ENCODE results near the gene ZDHHC3. TPM values are rescaled to one million over a fixed set of nuclear protein-coding genes. Genes with fewer than 3 reads are reported as not detected.

ZDHHC3 gene
- 38.5 TPM for polyA plus RNA-seq (2013, experiment 1 of 2)
- 39.8 TPM for polyA plus RNA-seq (2013, experiment 2 of 2)

GRCh38 chr3:44976002-44976815, at the start of gene ZDHHC3, which contains the start of gene EXOSC7:
ZDHHC3 (minus strand) TSS chr3:44976174; CDS start chr3:44959436, 16,738 bp downstream.
EXOSC7 (plus strand) TSS chr3:44976244; CDS start chr3:44976278, 34 bp downstream.
- no peaks in the 10 kb centered on the region for H3K27me3 ChIP-seq (ENCODE audit: control insufficient read depth in 1 of 2, insufficient read depth in 1 of 2, low read length in 2 of 2)
- H3K9me3 ChIP-seq (ENCODE audit: control insufficient read depth, low read length): no peaks in the 10 kb centered on the region
- DNase-seq: peak; percentile 88
- peak within 1 kb of the TSS; percentile 77 for H2BK120ac ChIP-seq (ENCODE audit: low read depth, low read length)
- H4K91ac ChIP-seq (ENCODE audit: low read length): peak within 1 kb of the TSS; percentile 93
- WGBS: under 1% methylated on average over 79 of the region's 82 CpGs
- peak within 1 kb of the TSS in 1 of 2 experiments; percentile 12 for H3K14ac ChIP-seq (ENCODE audit: low read length in 2 of 2)
- H3K4me2 ChIP-seq (ENCODE audit: low read length, poor library complexity, severe bottlenecking): peak within 1 kb of the TSS; percentile 93
- H3K36me3 ChIP-seq (ENCODE audit: control insufficient read depth in 1 of 2, insufficient read depth in 2 of 2, low read depth in 1 of 2, low read length in 2 of 2): peaks cover 0 to 3% of the 10 kb centered on the region in 2 experiments
- H3K4me3 ChIP-seq (ENCODE audit: insufficient read depth in 1 of 2, low read depth in 1 of 2, low read length in 2 of 2): peak within 1 kb of the TSS; percentile 94 to 100
- peak within 1 kb of the TSS; percentile 63 for H3K27ac ChIP-seq (ENCODE audit: low read length, poor library complexity, severe bottlenecking)
- peaks cover 6% of the 10 kb centered on the region for H3K4me1 ChIP-seq (ENCODE audit: control insufficient read depth, insufficient read depth, low read depth, low read length)
- H2BK12ac ChIP-seq (ENCODE audit: low read length in 2 of 2): peak within 1 kb of the TSS in 1 of 2 experiments; percentile 39
- H4K8ac ChIP-seq (ENCODE audit: low read length): peak within 1 kb of the TSS; percentile 85
- H3K23ac ChIP-seq (ENCODE audit: low read length in 2 of 2): peak within 1 kb of the TSS in 1 of 2 experiments; percentile 14
- no peak within 1 kb of the TSS for H2AK5ac ChIP-seq (ENCODE audit: low read length, severe bottlenecking)
- peak within 1 kb of the TSS; percentile 99 for H3K9ac ChIP-seq (ENCODE audit: low read length)
- peak within 1 kb of the TSS; percentile 86 for H2AFZ ChIP-seq (ENCODE audit: low read depth, low read length)
- H3K18ac ChIP-seq (ENCODE audit: low read depth in 1 of 2, low read length in 2 of 2): peak within 1 kb of the TSS; percentile 88 to 95
- H2BK15ac ChIP-seq (ENCODE audit: low read depth, poor library complexity, severe bottlenecking): no peak within 1 kb of the TSS
- peak within 1 kb of the TSS; percentile 73 to 85 for H3K4ac ChIP-seq (ENCODE audit: low read depth in 1 of 2, low read length in 2 of 2)
- H3K79me1 ChIP-seq (replicated peaks; ENCODE audit: low read length, poor library complexity, severe bottlenecking): peaks cover 28% of the 10 kb centered on the region
- peak within 1 kb of the TSS; percentile 63 for H2BK5ac ChIP-seq (ENCODE audit: low read depth, low read length, poor library complexity, severe bottlenecking)

GRCh38 chr3:45024542-45025255, 48.7 kb upstream of the ZDHHC3 start:
- peak; percentile 38 for DNase-seq
- Histone ChIP-seq H3K14ac (ENCODE audit: low read length in 2 of 2) (no peak overlapping the region), H2AK5ac (ENCODE audit: low read length, severe bottlenecking) (no peak overlapping the region), H4K8ac (ENCODE audit: low read length) (no peak overlapping the region), H2BK5ac (ENCODE audit: low read depth, low read length, poor library complexity, severe bottlenecking) (no peak overlapping the region), H2BK12ac (ENCODE audit: low read length in 2 of 2) (no peak overlapping the region), H3K9me3 (ENCODE audit: control insufficient read depth, low read length) (no peaks in the 10 kb centered on the region), H3K36me3 (ENCODE audit: control insufficient read depth in 1 of 2, insufficient read depth in 2 of 2, low read depth in 1 of 2, low read length in 2 of 2) (no peaks in the 10 kb centered on the region), H3K18ac (ENCODE audit: low read depth in 1 of 2, low read length in 2 of 2) (no peak overlapping the region), H3K4ac (ENCODE audit: low read depth in 1 of 2, low read length in 2 of 2) (no peak overlapping the region), H2AFZ (ENCODE audit: low read depth, low read length) (no peak overlapping the region), H4K91ac (ENCODE audit: low read length) (no peak overlapping the region), H3K27me3 (ENCODE audit: control insufficient read depth in 1 of 2, insufficient read depth in 1 of 2, low read length in 2 of 2) (no peaks in the 10 kb centered on the region), H3K9ac (ENCODE audit: low read length) (no peak overlapping the region), H3K4me1 (ENCODE audit: control insufficient read depth, insufficient read depth, low read depth, low read length) (peaks cover 21% of the 10 kb centered on the region), H3K79me1 (replicated peaks; ENCODE audit: low read length, poor library complexity, severe bottlenecking) (no peaks in the 10 kb centered on the region), H3K4me3 (ENCODE audit: insufficient read depth in 1 of 2, low read depth in 1 of 2, low read length in 2 of 2) (no peak overlapping the region), H3K4me2 (ENCODE audit: low read length, poor library complexity, severe bottlenecking) (no peak overlapping the region), H2BK120ac (ENCODE audit: low read depth, low read length) (no peak overlapping the region), H3K27ac (ENCODE audit: low read length, poor library complexity, severe bottlenecking) (no peak overlapping the region), H2BK15ac (ENCODE audit: low read depth, poor library complexity, severe bottlenecking) (no peak overlapping the region), H3K23ac (ENCODE audit: low read length in 2 of 2) (no peak overlapping the region)
- 88% methylated on average over 5 of the region's 6 CpGs for WGBS

- Histone ChIP-seq H2AK5ac (ENCODE audit: low read length, severe bottlenecking) (no peak overlapping the region), H2AFZ (ENCODE audit: low read depth, low read length) (no peak overlapping the region), H2BK5ac (ENCODE audit: low read depth, low read length, poor library complexity, severe bottlenecking) (no peak overlapping the region), H4K91ac (ENCODE audit: low read length) (no peak overlapping the region), H2BK12ac (ENCODE audit: low read length in 2 of 2) (no peak overlapping the region), H3K27me3 (ENCODE audit: control insufficient read depth in 1 of 2, insufficient read depth in 1 of 2, low read length in 2 of 2) (no peaks in the 10 kb centered on the region), H3K9me3 (ENCODE audit: control insufficient read depth, low read length) (no peaks in the 10 kb centered on the region), H3K9ac (ENCODE audit: low read length) (no peak overlapping the region), H3K18ac (ENCODE audit: low read depth in 1 of 2, low read length in 2 of 2) (no peak overlapping the region), H3K4ac (ENCODE audit: low read depth in 1 of 2, low read length in 2 of 2) (no peak overlapping the region), H3K27ac (ENCODE audit: low read length, poor library complexity, severe bottlenecking) (no peak overlapping the region), H3K14ac (ENCODE audit: low read length in 2 of 2) (no peak overlapping the region), H2BK120ac (ENCODE audit: low read depth, low read length) (no peak overlapping the region), H3K4me3 (ENCODE audit: insufficient read depth in 1 of 2, low read depth in 1 of 2, low read length in 2 of 2) (no peak overlapping the region), H3K4me2 (ENCODE audit: low read length, poor library complexity, severe bottlenecking) (no peak overlapping the region), H3K4me1 (ENCODE audit: control insufficient read depth, insufficient read depth, low read depth, low read length) (peaks cover 16% of the 10 kb centered on the region), H3K79me1 (replicated peaks; ENCODE audit: low read length, poor library complexity, severe bottlenecking) (no peaks in the 10 kb centered on the region), H2BK15ac (ENCODE audit: low read depth, poor library complexity, severe bottlenecking) (no peak overlapping the region), H4K8ac (ENCODE audit: low read length) (no peak overlapping the region), H3K23ac (ENCODE audit: low read length in 2 of 2) (no peak overlapping the region), H3K36me3 (ENCODE audit: control insufficient read depth in 1 of 2, insufficient read depth in 2 of 2, low read depth in 1 of 2, low read length in 2 of 2) (no peaks in the 10 kb centered on the region)
- WGBS: 64% methylated on average over 2 of the region's 3 CpGs
- DNase-seq: no peak
Measured at GRCh38 chr3:45023675-45024074, 47.7 kb upstream of the ZDHHC3 start.

Measured in mesenchymal stem cell (in vitro differentiated cells and primary cell).